GM21360 (cell line): ENCODE measurements around the gene CTSA.
"Not testable (repeated sequence)": the region's sequence is repeated elsewhere in the genome, so short reads cannot be mapped to it uniquely, and the experiment has no call there.

Source experiments
- ATAC-seq: cut with Tn5 transposase; IDR thresholded peaks from one replicate; pipeline ENCODE4 v1.9.1; 2021; ENCODE audit warnings: mild to moderate bottlenecking, moderate library complexity; ENCODE audit not compliant: unreplicated experiment

The CTSA gene

DNA sequence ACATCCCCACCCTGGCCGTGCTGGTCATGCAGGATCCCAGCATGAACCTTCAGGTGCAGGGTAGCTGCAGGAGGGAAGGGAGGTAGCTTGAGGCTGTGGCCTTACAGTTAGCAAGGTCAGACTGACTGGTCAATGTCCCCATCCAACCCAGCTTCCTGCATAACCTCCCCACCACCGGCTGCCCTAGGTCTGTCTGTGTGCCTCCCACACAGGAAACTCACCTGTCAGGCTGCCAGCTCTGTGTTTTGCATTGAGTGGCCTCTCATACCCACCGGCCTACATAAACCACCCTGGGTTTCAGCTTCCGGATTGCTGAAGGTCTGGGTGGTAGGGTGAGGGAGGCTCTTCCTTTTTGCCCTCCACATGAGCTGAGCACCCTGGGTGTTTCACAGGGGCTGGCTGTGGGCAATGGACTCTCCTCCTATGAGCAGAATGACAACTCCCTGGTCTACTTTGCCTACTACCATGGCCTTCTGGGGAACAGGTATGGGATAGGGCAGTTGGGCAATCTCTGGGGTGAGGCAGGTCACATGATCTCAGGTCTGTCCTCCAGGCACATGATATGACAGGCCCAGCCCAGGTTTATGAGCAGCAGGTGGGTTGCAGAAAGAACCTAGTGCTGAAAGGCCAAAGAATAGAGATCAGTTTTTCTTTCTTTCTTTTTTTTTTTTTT, 1.8 kb downstream of the CTSA start:
- no peak for ATAC-seq

GRCh38 chr20:45893831-45894230, 2.7 kb downstream of the CTSA start:
- no peak for ATAC-seq

- ATAC-seq: no peak
These were observed 3.7 kb downstream of the CTSA start for GRCh38 chr20:45894797-45895196.

- ATAC-seq: no peak
These were observed 5.6 kb downstream of the CTSA start for GRCh38 chr20:45896641-45897161.

- ATAC-seq: no peak
These were observed 6.2 kb downstream of the CTSA start for GRCh38 chr20:45897289-45897688.

GRCh38 chr20:45897692-45898091, 6.6 kb downstream of the CTSA start:
- ATAC-seq: no peak

DNA sequence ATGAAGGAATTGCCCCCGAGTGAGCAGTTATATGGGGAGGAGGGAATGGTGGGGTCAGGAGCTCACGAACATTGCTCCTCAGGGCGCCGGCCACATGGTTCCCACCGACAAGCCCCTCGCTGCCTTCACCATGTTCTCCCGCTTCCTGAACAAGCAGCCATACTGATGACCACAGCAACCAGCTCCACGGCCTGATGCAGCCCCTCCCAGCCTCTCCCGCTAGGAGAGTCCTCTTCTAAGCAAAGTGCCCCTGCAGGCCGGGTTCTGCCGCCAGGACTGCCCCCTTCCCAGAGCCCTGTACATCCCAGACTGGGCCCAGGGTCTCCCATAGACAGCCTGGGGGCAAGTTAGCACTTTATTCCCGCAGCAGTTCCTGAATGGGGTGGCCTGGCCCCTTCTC, 7.2 kb downstream of the CTSA start:
- no peak for ATAC-seq

DNA sequence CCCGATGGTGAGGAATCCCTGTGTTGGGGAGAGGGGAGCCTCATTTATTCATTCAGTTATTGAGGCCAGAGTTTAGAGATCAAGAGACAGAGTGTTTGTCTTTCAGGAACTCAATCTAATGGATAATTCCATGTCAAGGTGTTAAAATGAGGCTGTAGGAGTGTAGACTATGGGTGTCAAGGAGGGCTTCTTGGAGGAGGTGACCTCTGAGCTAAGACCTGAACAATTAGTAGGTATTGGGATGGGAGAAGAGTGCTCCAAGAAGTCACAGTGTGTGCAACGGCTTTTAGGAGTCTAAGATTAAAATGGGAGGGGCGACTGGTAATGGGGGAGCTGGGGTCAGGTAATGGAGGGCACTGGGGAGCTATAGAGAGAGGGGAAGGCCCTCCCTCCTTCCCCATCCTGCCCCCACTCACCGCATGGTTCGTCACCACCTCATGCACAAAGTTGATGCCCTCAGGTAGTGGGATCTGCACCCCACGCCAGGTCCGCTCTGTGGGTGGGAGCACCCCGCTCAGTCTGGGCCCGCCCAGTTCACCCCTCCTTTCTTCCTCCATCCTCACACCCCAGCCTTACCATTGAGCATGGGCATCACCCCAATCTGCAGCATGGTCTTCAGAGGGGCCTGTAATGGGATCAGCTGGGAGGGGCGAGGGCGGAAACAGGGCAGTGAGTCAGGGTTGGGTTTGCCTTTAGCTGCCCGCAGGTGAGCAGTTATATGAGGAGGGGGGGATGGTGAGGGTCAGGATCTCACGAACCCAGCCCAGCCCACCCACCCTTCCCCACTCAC, 8.1 kb downstream of the CTSA start:
- no peak for ATAC-seq

DNA sequence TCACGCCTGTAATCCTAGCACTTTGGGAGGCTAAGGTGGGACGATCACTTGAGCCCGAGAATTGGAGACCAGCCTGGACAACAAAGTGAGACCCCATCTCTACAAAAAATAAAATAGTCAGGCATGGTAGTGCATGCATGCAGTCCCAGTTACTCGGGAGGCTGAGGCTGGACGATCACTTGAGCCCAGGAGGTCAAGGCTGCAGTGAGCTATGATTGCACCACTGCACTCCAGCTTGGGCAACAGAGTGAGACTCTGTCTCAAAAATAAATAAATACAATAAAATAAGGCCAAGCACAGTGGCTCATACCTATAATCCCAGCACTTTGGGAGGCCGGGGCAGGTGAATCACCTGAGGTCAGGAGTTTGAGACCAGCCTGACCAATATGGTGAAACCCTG, 10.2 kb downstream of the CTSA start:
- ATAC-seq: not testable (repeated sequence)

GRCh38 chr20:45902199-45902701, 11.1 kb downstream of the CTSA start:
- no peak for ATAC-seq

DNA sequence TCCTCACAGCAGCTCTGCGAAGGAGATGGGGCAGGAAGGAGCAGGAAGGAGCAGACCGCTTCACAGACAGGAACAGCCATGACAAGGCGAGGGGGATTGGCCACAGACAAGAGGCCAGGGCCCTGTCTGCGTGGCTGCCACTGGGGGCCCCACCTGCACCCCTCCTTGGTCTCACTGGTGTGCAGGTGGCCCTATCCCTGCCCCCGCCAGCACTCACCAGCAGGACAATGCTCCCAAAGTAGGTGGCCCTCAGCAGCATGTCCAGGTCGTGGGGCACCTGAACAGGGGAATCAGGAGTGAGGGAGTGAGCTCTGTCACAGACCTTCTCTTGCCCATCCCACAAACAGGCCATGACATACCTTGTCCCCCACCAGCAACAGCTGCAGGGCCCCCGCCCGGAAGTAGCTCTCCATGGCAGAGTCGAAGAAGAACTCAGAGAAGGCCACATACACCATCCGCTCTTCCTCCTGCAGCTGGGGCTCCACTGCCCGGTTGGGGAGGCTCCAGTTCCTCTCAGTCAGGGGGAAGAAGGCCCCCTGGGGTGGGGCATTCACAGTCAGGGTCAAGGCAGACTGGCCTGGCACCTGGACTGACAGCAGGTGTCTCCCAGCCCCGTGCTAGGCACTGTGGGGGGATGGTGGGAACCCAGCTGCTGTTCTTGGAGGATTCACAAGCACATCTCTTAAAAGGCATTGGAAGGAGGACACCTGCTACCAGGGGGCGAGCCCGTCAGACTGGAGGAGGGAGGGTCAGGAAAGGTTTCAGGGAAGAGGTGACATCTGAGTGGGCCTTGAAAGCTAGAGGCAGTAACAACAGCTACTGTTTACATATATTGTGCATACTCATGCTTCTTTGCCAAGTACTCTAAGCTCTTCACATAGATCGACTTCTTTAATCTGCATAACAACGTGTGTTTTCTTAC, 13.7 kb downstream of the CTSA start:
- no peak for ATAC-seq

- no peak for ATAC-seq
These were observed 14.5 kb downstream of the CTSA start for GRCh38 chr20:45905505-45906079.

- no peak for ATAC-seq
These were observed 16.2 kb downstream of the CTSA start for GRCh38 chr20:45907219-45907948.

DNA sequence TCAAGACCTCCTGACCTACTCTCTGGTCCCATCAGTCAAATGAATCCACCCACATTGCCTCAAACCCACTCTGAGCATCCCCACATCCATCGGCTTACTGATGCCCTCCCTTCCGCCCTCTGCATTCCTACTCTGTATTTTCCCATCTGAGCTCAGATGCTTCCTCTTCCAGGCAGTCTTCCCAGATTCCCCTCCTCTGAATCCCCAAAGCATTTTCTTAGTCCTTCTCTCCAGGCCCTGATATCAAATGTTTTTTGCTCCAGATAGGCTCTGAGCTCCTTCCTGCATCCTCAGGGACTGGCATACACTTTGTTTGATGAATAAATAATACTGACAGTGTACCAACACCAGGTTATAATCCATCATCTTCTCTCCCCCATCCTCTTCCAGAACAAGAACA, 16.9 kb downstream of the CTSA start:
- no peak for ATAC-seq

GRCh38 chr20:45909336-45909808, 18.2 kb downstream of the CTSA start:
- no peak for ATAC-seq

DNA sequence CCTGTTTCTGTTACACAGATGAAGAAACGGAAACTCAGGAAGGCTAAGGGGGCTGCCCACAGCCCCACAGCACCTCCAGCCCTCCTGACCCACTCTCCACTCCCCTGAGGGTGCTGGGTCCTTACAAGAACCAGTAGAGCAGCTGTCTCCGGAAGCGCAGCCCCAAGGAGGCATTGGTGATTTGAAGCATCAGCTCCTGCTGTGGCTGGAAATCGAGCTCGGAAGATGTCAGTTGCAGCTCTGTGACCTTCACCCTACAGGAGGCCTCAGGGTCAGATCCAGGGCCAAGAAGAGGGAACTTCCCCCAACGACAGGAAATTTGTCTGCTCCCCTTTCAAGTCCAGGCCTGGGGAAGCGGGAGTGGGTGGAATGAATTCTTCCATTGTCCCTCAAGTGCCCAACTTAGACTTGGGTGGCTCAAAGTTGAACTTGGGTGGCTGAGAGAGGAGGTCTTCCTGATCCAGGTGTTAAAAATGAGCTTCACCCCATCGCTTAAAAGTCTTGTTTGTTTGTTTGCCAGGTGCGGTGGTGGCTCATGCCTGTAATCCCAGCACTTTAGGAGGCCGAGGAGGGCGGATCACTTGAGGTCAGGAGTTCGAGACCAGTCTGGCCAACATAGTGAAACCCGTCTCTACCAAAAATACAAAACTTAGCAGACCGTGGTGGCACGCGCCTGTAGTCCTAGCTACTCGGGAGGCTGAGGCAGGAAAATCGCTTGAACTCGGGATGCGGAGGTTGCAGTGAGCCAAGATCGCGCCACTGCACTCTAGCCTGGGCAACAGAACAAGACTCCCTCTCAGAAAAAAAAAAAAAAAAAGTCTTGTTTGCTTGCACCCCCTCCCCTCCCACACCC, 18.9 kb downstream of the CTSA start:
- no peak for ATAC-seq

DNA sequence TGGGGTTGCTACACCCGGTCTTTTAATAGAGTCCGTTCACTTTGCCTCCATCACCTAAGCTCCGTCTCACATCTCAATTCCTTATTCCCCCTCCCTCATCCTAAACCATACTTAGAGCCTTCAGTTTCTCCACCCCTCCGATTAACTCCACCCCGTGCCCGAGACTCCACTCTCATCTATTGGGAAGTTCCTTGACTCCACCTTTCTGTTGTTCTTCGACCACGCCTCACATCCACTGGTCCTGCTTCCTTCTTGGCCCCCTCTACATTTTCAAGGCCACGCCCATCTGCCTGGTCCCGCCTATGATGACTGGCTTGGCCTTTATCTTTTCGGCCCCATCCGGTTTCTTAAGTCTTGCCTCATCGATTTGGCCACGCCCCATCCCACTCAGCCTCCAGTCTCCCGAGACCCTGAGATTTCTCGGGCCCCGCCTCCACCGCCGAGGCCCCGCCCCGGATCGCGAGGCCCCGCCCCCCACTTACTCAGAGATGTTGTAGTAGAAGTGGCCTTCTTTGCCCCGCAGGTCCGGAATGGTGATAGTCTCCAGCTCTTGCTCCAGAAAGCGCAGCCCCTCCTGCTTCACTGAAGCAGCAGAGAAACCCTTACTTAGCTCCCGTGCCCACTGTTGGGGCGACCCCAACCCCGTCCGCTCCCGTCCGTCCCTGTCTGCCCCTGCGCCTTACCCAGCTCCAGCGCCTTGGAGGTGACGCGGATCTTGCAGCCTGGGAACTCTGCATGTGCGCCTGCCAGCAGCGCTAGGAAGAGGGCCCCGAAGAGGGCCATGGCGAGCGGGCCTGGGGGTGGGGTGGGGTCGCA, 19.7 kb downstream of the CTSA start:
- peak; percentile 85 for ATAC-seq
